ENCODE measurements around the gene NUP88. TPM values are rescaled to one million over a fixed set of nuclear protein-coding genes. Genes with fewer than 3 reads are reported as not detected.

Gene NUP88
- total RNA-seq = 56.3 TPM

GRCh38 chr17:5419356-5419958 is at the start of gene NUP88:
Gene NUP88, minus strand, starts transcription at chr17:5419662. Its CDS starts 12 bp downstream, at chr17:5419650.

GRCh38 chr17:5438716-5439445 is 19.4 kb upstream of the NUP88 start, which contains the start of gene C1QBP:
Gene C1QBP, minus strand, starts transcription at chr17:5439155. Its CDS starts 82 bp downstream, at chr17:5439073.

GRCh38 chr17:5419959-5420653 is 644 bp upstream of the NUP88 start, which contains the start of gene RPAIN:
Gene RPAIN, plus strand, starts transcription at chr17:5420182. Its CDS starts 29 bp downstream, at chr17:5420211.

Other genes starting within 250 kb of the NUP88 start
- 17.3 TPM for gene ZNF594, start 227.8 kb downstream of the NUP88 start, total RNA-seq
- gene SCIMP, start 184.8 kb downstream of the NUP88 start, total RNA-seq = 1.8 TPM
- gene RABEP1, start 137.4 kb downstream of the NUP88 start, total RNA-seq = 33.9 TPM
- 61.8 TPM for gene RPAIN, start 520 bp upstream of the NUP88 start, total RNA-seq
- 92.0 TPM for gene C1QBP, start 19.5 kb upstream of the NUP88 start, total RNA-seq
- 16.3 TPM for gene DHX33, start 49.3 kb upstream of the NUP88 start, total RNA-seq
- 61.4 TPM for gene DERL2, start 66.5 kb upstream of the NUP88 start, total RNA-seq
- 18.2 TPM for gene MIS12, start 66.9 kb upstream of the NUP88 start, total RNA-seq
- 61.9 TPM for gene NLRP1, start 164.8 kb upstream of the NUP88 start, total RNA-seq